ENCODE results near the gene CEP57L1. TPM values are rescaled to one million over a fixed set of nuclear protein-coding genes. Genes with fewer than 3 reads are reported as not detected.

Gene CEP57L1
- total RNA-seq, 4 donors from 2014 or later = 20.4 to 30.1 (median 26.1) TPM

DNA sequence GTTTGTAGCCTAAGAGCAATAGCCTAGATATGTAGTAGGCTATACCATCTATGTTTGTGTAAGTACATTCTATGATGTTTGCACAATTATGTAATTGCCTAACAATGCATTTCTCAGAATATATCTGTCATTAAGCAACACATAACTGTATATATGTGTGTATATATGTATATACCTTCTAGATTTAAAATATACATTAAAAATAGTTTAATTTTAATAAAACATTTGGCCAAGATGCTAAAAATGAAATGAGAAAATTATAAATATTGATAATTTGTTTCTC lies 21.2 kb upstream of the CEP57L1 start:
- no peak for TF ChIP-seq CTCF (IDR thresholded peaks at IDR 0.05; ENCODE audit: low read depth)

DNA sequence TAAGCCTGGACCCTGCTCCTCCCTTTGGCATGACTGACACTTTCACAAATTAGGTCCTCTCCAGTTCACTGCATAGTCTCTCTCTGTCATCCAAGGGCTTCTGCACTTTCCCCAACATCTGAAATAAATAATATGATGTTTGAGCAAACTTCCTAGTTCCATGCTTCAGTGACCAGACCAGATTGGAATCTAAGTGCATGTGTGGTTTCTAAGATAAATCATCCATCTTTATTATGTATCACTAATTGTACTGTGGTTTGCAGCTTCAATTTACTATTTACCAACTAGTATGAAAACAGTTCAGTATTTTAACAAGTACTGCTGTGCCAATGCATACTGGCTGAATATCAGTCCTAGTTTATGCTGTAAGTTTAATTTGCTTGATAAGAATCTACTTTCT lies 19.4 kb upstream of the CEP57L1 start:
- no peak for TF ChIP-seq CTCF (IDR thresholded peaks at IDR 0.05; ENCODE audit: low read depth)

DNA sequence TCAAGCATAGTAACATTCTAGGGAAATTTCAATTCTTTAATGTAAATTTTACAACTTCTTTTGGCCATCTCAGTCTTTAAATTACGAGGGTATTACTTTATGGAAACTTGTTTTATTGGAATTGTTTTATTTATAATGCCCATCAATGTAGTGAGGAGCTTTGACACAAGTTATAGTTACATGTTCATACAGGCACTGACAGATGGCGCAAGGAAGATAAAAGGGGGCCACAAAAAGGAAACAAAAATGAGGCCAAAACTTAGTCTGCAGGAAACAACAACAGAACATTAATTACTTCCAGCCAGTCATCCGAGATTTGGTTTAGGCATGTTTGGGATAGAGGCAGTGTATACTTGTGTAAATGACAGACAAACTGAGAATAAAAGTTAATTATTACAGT lies 18.9 kb upstream of the CEP57L1 start:
- TF ChIP-seq CTCF (IDR thresholded peaks at IDR 0.05; ENCODE audit: low read depth) = no peak

DNA sequence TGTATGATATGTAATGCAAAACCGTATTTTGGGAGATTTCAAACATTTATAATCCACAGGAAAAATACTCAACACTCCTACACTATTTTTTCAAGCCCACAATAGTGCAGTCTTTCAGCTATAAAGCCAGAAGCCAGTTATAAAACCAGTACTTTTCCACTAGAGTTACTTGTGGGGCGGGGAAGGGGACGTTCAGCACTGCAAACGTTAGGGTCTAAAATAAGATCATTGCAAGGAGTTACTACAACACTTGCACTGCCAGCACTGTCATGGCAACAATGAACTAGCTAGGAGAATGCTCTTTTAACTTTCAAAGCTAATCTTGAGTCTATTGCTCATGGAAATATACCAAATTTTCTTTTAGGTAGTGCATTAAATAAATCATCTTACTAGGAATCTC lies 15.3 kb upstream of the CEP57L1 start:
- no peak for TF ChIP-seq CTCF (IDR thresholded peaks at IDR 0.05; ENCODE audit: low read depth)

- no peak for TF ChIP-seq CTCF (IDR thresholded peaks at IDR 0.05; ENCODE audit: low read depth)
Observed at GRCh38 chr6:109081026-109081425, 14.3 kb upstream of the CEP57L1 start.

DNA sequence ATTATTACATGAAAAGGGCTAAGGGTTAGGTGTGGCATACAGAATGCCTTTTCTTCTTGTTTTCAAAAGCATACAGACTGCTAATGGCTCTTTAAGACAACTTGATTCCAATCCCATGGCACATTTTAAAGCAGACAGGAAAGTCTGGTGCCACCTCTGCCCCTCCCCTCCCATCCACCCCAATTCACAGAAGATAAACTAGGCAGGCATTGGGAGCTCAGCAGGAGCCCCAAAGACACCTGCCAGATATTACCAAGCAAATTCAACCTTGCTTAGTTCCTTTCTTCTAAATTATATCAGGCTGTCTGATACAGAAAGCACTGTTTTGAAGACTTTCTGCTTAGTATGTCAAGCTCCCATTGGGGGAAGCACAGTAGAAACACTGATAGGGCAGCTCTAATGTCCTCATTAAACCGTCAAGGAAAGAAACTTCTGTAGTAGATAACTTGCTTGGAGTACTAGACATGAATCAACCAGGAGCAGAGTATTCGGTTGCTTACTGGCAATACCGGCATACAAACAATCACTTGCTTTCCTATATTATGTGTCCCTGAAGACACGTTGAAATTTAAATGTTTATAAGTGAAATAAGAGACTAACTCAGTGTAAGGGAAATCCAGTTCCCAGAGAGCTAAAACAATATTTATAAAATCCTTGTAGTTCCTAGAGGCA lies 13.7 kb upstream of the CEP57L1 start:
- no peak for TF ChIP-seq CTCF (IDR thresholded peaks at IDR 0.05; ENCODE audit: low read depth)

- TF ChIP-seq CTCF (IDR thresholded peaks at IDR 0.05; ENCODE audit: low read depth) = no peak
Observed at GRCh38 chr6:109082188-109082577, 13.1 kb upstream of the CEP57L1 start.

All from subcutaneous adipose tissue (tissue), 4 donors.